T-cell (primary cell): ENCODE results near the gene ELMOD3. TPM values are rescaled to one million over a fixed set of nuclear protein-coding genes. Genes with fewer than 3 reads are reported as not detected.

Experiments used
- ATAC-seq, 4 experiments: fragments of 200-7000 bp in 3 of 4; fragments of 150-1000 bp in 1 of 4; cut with Tn5 transposase; replicated peaks in 1 of 4; 1 replicate in 3 of 4; 2 replicates in 1 of 4; pipeline ENCODE4 v1.10.0; 2021; ENCODE audit warnings: moderate library complexity in 3 of 4, mild to moderate bottlenecking in 2 of 4, moderate number of reproducible peaks in 1 of 4
- CTCF ChIA-PET, 2 donors: fragments of 300-600 bp; sonication (Branson Sonifier 250); formaldehyde crosslinking; loops; one replicate each; lab custom pipeline; 2022; ENCODE audit warnings: antibody characterized with exemption in 2 of 2; lab: Charles Lee
- POLR2A ChIA-PET, 2 donors: fragments of 300-600 bp; sonication (Branson Sonifier 250); formaldehyde crosslinking; loops; one replicate each; lab custom pipeline; 2022; ENCODE audit warnings: antibody characterized with exemption in 2 of 2; lab: Charles Lee
- DNase-seq, 35 experiments: peaks; one replicate each; pipeline versions ENCODE4 v3.0.0 to v3.0.0-alpha.2; 2013 to 2023
- H3K27ac ChIP-seq: one replicate; pipeline ENCODE4 v1.5.1; 2013; ENCODE audit warnings: low read length
- H3K27me3 ChIP-seq, 2 experiments: replicated peaks in 1 of 2; 1 replicate in 1 of 2; 2 replicates in 1 of 2; pipeline versions ENCODE4 v1.6.1 to v1.7.0; 2013; ENCODE audit warnings: low read length in 1 of 2, mixed read lengths in 1 of 2; ENCODE audit not compliant: control insufficient read depth in 2 of 2, insufficient read depth in 2 of 2; ENCODE audit errors: extremely low read depth in 1 of 2
- H3K36me3 ChIP-seq, 2 donors: 1 replicate in 1 of 2; 2 replicates in 1 of 2; pipeline versions ENCODE4 v1.6.1 to v1.7.0; 2013; ENCODE audit warnings: low read length in 1 of 2; ENCODE audit not compliant: control insufficient read depth in 2 of 2, insufficient read depth in 1 of 2; ENCODE audit errors: extremely low read depth in 1 of 2
- H3K4me1 ChIP-seq, 2 experiments: 1 replicate in 1 of 2; 2 replicates in 1 of 2; pipeline versions ENCODE4 v1.6.1 to v1.7.0; 2013; ENCODE audit warnings: low read length in 2 of 2, mixed read lengths in 1 of 2; ENCODE audit not compliant: insufficient read depth in 2 of 2, control insufficient read depth in 1 of 2; ENCODE audit errors: extremely low read depth in 1 of 2
- H3K4me3 ChIP-seq, 2 donors: 1 replicate in 1 of 2; 2 replicates in 1 of 2; pipeline versions ENCODE4 v1.5.1 to v1.7.0; 2013; ENCODE audit warnings: mild to moderate bottlenecking in 2 of 2, low read length in 1 of 2, moderate library complexity in 1 of 2; ENCODE audit not compliant: control insufficient read depth in 1 of 2; ENCODE audit errors: extremely low read depth in 1 of 2
- H3K9me3 ChIP-seq: 2 replicates; pipeline ENCODE4 v1.7.0; 2013
- H3K27ac Mint-ChIP-seq, 2 donors: one replicate each; pipeline ENCODE4 v1.8.0; 2020 to 2021; ENCODE audit warnings: mild to moderate bottlenecking in 2 of 2, mixed read lengths in 2 of 2
- H3K27me3 Mint-ChIP-seq, 2 donors: one replicate each; pipeline ENCODE4 v1.8.0; 2021 to 2022; ENCODE audit warnings: mixed read lengths in 2 of 2
- H3K36me3 Mint-ChIP-seq: one replicate; pipeline ENCODE4 v1.8.0; 2021; ENCODE audit warnings: mixed read lengths
- H3K4me1 Mint-ChIP-seq, 3 donors: one replicate each; pipeline ENCODE4 v1.8.0; 2020 to 2022; ENCODE audit warnings: mixed read lengths in 3 of 3, mild to moderate bottlenecking in 1 of 3
- H3K4me3 Mint-ChIP-seq, 3 donors: one replicate each; pipeline ENCODE4 v1.8.0; 2020 to 2022; ENCODE audit warnings: mild to moderate bottlenecking in 3 of 3, mixed read lengths in 3 of 3, moderate library complexity in 3 of 3
- H3K9me3 Mint-ChIP-seq, 3 donors: one replicate each; pipeline ENCODE4 v1.8.0; 2020 to 2022; ENCODE audit warnings: mixed read lengths in 3 of 3
- WGBS: methylation state at CpG from one replicate; pipeline ENCODE4 v1.1.5; 2013; ENCODE audit warnings: missing lambda C conversion rate; ENCODE audit not compliant: insufficient coverage; 5-methylcytosine and 5-hydroxymethylcytosine counted together
- total RNA-seq, 35 experiments: library from RNA in 6 of 35; stranded (reverse) in 6 of 35; fragments of 120-200 nt in 1 of 35; gene quantifications; one replicate each; pipeline versions ENCODE4 v1.2.1 to v1.2.4 and lab custom pipeline; 2013 to 2026

Gene ELMOD3
- total RNA-seq, 5 donors from 2014 or later (not counting 1 experiment from before 2014, with no cell fraction given): 18.8 to 30.9 (median 25.2) TPM

DNA sequence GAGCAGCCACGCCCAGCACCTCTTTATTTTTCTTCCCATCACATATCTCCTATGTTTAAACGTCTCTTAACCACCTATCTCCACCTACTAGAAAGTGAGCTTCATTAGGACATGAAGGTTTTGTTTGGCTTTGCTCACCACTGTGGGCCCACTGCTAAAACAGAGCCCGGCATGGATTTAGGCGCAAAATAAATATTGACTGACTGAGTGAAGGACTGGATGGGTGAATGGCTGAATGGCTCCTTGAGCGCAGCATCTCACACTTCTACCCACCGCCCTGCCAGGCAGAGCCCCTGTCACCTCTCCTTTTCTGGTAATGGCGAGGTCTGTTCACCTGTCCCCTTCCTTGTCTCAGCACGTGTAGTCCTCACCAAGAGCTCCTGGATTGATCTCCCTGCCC, 45.5 kb downstream of the ELMOD3 start:
- peak overlapping the region in 1 of 2 donors; percentile 34 for H3K27ac Mint-ChIP-seq
- no peaks in the 10 kb centered on the region for H3K27me3 Mint-ChIP-seq
- DNase-seq (no peak), ATAC-seq (no peak)
- CTCF ChIA-PET: interaction anchor here in 1 of 2 donors (0.5 kb wide), 1 partner anchor 160 kb away, joined by 3 read pairs; no protein-coding TSS in a partner anchor
- H3K36me3 Mint-ChIP-seq: peaks cover 34% of the 10 kb centered on the region
- POLR2A ChIA-PET: interaction anchor here in 1 of 2 donors (0.5 kb wide), 1 partner anchor 211 kb away, joined by 4 read pairs; no protein-coding TSS in a partner anchor
- no peak overlapping the region for H3K27ac ChIP-seq
- H3K9me3 ChIP-seq: no peaks in the 10 kb centered on the region
- H3K4me3 ChIP-seq: no peak overlapping the region
- H3K27me3 ChIP-seq: no peaks in the 10 kb centered on the region
- WGBS: 90% methylated on average over 3 of the region's 8 CpGs
- H3K4me1 ChIP-seq: peaks cover 0 to 2% of the 10 kb centered on the region in 2 experiments
- H3K4me3 Mint-ChIP-seq: no peak overlapping the region
- H3K4me1 Mint-ChIP-seq: peaks cover 2 to 9% (median 5%) of the 10 kb centered on the region in 3 donors
- peaks cover 0 to 12% (median 4%) of the 10 kb centered on the region in 3 donors for H3K9me3 Mint-ChIP-seq
- H3K36me3 ChIP-seq: peaks cover 6 to 9% of the 10 kb centered on the region in 2 donors

DNA sequence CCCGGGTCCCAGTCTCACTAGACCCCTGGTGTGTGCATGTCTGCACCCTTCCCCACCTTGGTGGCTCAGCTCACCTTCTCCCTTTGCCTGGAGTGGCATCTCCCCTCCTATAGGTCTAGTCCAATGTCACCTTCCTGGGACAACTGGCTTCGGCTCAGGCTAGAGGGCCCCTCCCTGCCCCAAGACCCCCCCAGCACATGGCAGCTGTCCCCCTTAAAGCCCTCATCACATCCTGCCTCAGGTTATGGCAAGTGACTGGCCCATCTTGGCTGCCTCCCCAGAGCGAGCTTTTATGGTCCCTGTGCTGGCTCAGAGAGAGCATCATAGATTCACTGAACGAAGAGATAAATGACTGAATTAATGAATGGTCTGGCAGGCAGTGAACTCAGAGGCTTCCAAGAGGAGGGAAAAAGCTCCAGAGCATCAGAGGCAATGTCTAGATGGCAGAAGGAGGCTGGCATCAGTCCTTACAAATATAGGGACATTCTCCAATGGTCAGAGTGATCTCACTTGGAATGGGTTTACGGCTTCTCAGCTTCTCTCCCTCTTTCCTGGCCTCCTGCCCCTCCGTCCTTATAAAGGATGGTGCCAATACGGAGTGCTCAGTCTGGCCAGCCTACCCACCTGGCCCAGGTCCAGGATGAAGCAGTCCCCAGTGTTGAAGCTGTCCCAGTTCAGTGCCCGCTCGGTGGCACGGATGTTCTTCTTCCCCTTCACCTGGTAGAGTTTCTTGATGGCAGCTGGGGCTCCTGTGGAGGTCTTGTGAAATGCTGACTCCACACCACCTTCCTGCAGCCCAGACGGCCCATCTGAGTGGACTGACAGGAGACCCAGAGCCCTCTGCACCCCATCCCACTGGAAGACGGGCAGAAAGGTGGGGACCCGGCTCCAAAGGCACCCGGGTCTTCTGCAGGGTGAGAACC, 46.2 kb downstream of the ELMOD3 start:
- Histone ChIP-seq H3K36me3 (peaks cover 6 to 9% of the 10 kb centered on the region in 2 donors), H3K4me3 (no peak overlapping the region), H3K9me3 (no peaks in the 10 kb centered on the region), H3K27ac (no peak overlapping the region), H3K27me3 (no peaks in the 10 kb centered on the region), H3K4me1 (peaks cover 6 to 10% of the 10 kb centered on the region in 2 experiments)
- no peak overlapping the region for H3K4me3 Mint-ChIP-seq
- ATAC-seq: no peak
- DNase-seq: no peak
- H3K36me3 Mint-ChIP-seq: peaks cover 34% of the 10 kb centered on the region
- H3K9me3 Mint-ChIP-seq: peaks cover 0 to 12% (median 4%) of the 10 kb centered on the region in 3 donors
- H3K4me1 Mint-ChIP-seq: peaks cover 10 to 16% (median 13%) of the 10 kb centered on the region in 3 donors
- H3K27ac Mint-ChIP-seq: peak overlapping the region in 1 of 2 donors; percentile 34
- 86% methylated on average over 4 of the region's 14 CpGs for WGBS
- H3K27me3 Mint-ChIP-seq: no peaks in the 10 kb centered on the region
- POLR2A ChIA-PET: interaction anchor here in 1 of 2 donors (0.5 kb wide), 1 partner anchor 210 kb away, joined by 4 read pairs; no protein-coding TSS in a partner anchor
- CTCF ChIA-PET: interaction anchor here in 1 of 2 donors (0.5 to 0.7 kb wide), 2 partner anchors 17 to 159 kb away, joined by 3 to 6 read pairs; no protein-coding TSS in a partner anchor

DNA sequence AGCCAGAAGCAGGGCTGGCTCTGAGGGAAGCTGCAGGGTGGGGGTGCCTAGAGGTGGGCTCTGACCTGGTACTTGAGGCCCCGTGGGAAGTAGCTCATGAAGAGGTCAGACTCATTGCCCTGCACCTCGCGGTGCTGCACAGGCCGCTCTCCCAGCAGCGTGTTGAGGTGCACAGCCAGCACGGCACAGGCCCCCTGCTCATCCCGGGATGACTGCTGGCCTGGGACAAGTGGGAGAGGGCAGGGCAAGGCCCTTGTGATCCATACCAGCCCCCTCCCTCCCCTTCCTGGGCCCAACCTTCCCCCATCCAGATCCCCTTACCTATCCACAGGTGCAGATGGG, 46.9 kb downstream of the ELMOD3 start:
- H3K9me3 ChIP-seq: no peaks in the 10 kb centered on the region
- H3K4me3 Mint-ChIP-seq: no peak overlapping the region
- H3K4me1 ChIP-seq: peaks cover 8 to 16% of the 10 kb centered on the region in 2 experiments
- no peak for DNase-seq
- H3K9me3 Mint-ChIP-seq: peaks cover 0 to 12% (median 4%) of the 10 kb centered on the region in 3 donors
- POLR2A ChIA-PET: interaction anchor here in 1 of 2 donors (0.6 kb wide), 1 partner anchor 220 kb away, joined by 5 read pairs; no protein-coding TSS in a partner anchor
- CTCF ChIA-PET: no interaction called here
- H3K4me1 Mint-ChIP-seq: peaks cover 16 to 23% (median 19%) of the 10 kb centered on the region in 3 donors
- H3K4me3 ChIP-seq: no peak overlapping the region
- no peak overlapping the region for H3K27ac ChIP-seq
- H3K27me3 Mint-ChIP-seq: no peaks in the 10 kb centered on the region
- WGBS: 97% methylated on average over 5 of the region's 7 CpGs
- H3K27ac Mint-ChIP-seq: no peak overlapping the region
- H3K27me3 ChIP-seq: no peaks in the 10 kb centered on the region
- peaks cover 6 to 9% of the 10 kb centered on the region in 2 donors for H3K36me3 ChIP-seq
- ATAC-seq: no peak
- H3K36me3 Mint-ChIP-seq: peaks cover 32% of the 10 kb centered on the region

DNA sequence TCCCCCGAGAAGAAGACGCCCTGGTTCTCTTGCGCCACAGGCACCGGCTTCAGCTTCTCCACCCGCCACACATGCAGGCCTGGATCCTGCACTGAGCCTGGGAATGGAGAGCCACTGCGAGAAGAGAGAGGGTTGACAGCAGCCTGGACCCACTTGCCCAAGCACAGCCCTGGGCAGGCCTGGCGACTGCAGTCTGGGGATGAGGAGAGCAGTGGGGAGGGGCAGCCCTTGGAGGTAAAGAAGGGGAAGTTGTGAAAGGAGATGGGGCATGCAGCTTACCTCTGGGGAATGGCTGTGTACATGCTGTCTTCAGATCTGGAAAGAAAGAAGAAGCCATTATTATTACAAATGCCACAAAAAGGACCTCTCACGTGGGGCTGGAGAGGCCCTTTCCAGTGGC, 47.3 kb downstream of the ELMOD3 start:
- ChIA-PET POLR2A (interaction anchor here in 1 of 2 donors (0.6 kb wide), 1 partner anchor 220 kb away, joined by 5 read pairs; no protein-coding TSS in a partner anchor), CTCF (no interaction called here)
- no peaks in the 10 kb centered on the region for H3K27me3 ChIP-seq
- no peak overlapping the region for H3K27ac ChIP-seq
- H3K36me3 ChIP-seq: peaks cover 6 to 9% of the 10 kb centered on the region in 2 donors
- Mint-ChIP-seq H3K27me3 (no peaks in the 10 kb centered on the region), H3K4me1 (peaks cover 16 to 23% (median 21%) of the 10 kb centered on the region in 3 donors), H3K4me3 (no peak overlapping the region), H3K36me3 (peaks cover 28% of the 10 kb centered on the region), H3K9me3 (peaks cover 0 to 12% (median 4%) of the 10 kb centered on the region in 3 donors), H3K27ac (no peak overlapping the region)
- WGBS: 96% methylated on average over 7 of the region's 8 CpGs
- H3K4me3 ChIP-seq: no peak overlapping the region
- no peaks in the 10 kb centered on the region for H3K9me3 ChIP-seq
- no peak for ATAC-seq
- peaks cover 8 to 18% of the 10 kb centered on the region in 2 experiments for H3K4me1 ChIP-seq
- no peak for DNase-seq

DNA sequence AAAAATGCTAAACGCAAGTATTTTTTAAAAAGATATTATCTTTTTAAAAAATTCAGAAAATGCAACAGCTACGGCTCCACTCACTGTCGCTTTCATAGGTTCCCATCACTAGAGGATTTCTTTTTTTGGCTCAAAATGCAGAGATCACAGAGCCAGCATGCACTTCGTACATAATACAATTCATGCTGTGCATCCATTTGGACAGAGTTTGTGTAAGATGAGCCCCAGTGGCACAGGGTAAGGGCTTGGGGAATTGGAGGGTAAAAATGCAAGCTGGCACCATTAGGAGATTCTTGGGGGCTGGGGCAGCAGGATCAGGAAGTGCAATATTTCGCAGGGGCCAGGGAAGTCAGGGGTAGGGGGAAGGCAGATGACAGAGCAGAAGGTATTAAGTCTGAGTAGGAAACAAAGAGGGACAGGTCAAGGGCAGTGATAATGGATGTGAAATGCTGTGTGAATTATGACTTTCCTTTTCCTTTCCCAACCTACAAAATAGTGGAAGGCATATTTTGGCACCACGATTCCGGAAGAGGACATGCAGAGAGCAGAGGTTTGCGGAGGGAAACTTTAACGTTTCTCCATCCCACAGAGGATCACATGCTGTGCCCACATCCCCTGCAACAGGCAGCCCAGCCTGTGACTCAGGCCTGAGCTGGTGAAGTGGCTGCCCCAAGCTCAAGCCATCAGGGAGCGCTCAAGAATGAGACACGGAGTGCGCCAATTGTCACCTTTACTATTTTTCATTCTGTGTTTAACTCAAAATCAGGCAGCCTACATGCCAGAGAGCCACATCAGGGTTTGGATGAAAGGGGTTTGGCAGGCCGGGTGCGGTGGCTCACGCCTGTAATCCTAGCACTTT, 50.9 kb downstream of the ELMOD3 start:
- Mint-ChIP-seq H3K4me1 (peaks cover 45 to 53% (median 51%) of the 10 kb centered on the region in 3 donors), H3K27ac (peak overlapping the region; percentile 78 to 90), H3K4me3 (peak overlapping the region; percentile 40 to 70 (median 50)), H3K36me3 (peaks cover 13% of the 10 kb centered on the region), H3K27me3 (no peaks in the 10 kb centered on the region), H3K9me3 (peaks cover 0 to 12% (median 4%) of the 10 kb centered on the region in 3 donors)
- DNase-seq (peak in 32 of 35 experiments; percentile 18 to 69 (median 44)), ATAC-seq (peak; percentile 75 to 94 (median 82))
- Histone ChIP-seq H3K36me3 (peaks cover 0 to 5% of the 10 kb centered on the region in 2 donors), H3K27me3 (no peaks in the 10 kb centered on the region), H3K4me1 (peaks cover 31 to 53% of the 10 kb centered on the region in 2 experiments), H3K27ac (peak overlapping the region; percentile 1), H3K4me3 (no peak overlapping the region), H3K9me3 (no peaks in the 10 kb centered on the region)
- 27% methylated on average over 7 of the region's 15 CpGs for whole genome bisulfite sequencing
- ChIA-PET CTCF (interaction anchor here in 1 of 2 donors (0.7 to 0.9 kb wide), 2 partner anchors 13 to 190 kb away, joined by 3 read pairs; partner anchors contain the start of genes RNF181 and SH2D6), POLR2A (no interaction called here)
